K562 (cell line): ENCODE data around the gene EPHA1. TPM values are rescaled to one million over a fixed set of nuclear protein-coding genes. Genes with fewer than 3 reads are reported as not detected.
A peak's percentile ranks its signal among the peaks of the same experiment; 100 is the strongest.

Experiments
- ADNP ChIP-seq: fragments of 200-800 bp; sonication (Bioruptor generic); IDR thresholded peaks from 2 replicates; pipeline ENCODE4 v1.6.1; 2016; ENCODE audit warnings: missing genetic modification characterization, missing compliant biosample characterization
- BACH1 ChIP-seq: fragments of 200-800 bp; sonication (Bioruptor generic); IDR thresholded peaks from 2 replicates; pipeline ENCODE4 v1.6.1; 2016; ENCODE audit warnings: missing genetic modification characterization, missing compliant biosample characterization
- BMI1 ChIP-seq: fragments of 150-350 bp; IDR thresholded peaks from 2 replicates; pipeline ENCODE4 v1.6.1; 2014; ENCODE audit warnings: low read length
- CHD1 ChIP-seq: fragments of 200-600 bp; sonication (generic); IDR thresholded peaks from one replicate; pipeline ENCODE4 v1.6.1; 2012; ENCODE audit warnings: mild to moderate bottlenecking, moderate library complexity, low read length, inconsistent platforms
- CXXC5 ChIP-seq: fragments of 250-450 bp; sonication (Bioruptor Pico); IDR thresholded peaks from 2 replicates; pipeline ENCODE4 v1.8.0; 2022; ENCODE audit warnings: inconsistent platforms, mild to moderate bottlenecking, moderate library complexity
- DNMT1 ChIP-seq: fragments of 450-650 bp; IDR thresholded peaks from 2 replicates; pipeline ENCODE4 v1.6.1; 2016; ENCODE audit warnings: antibody characterized with exemption, mild to moderate bottlenecking
- ETV5 ChIP-seq: sonication (generic); formaldehyde crosslinking; IDR thresholded peaks from 2 replicates; pipeline ENCODE4 v1.4.0; 2020; ENCODE audit warnings: low read depth, mild to moderate bottlenecking, missing genetic modification reagents
- ILK ChIP-seq: fragments of 450-650 bp; IDR thresholded peaks from 2 replicates; pipeline ENCODE4 v1.6.1; 2016; ENCODE audit warnings: missing genetic modification characterization, low read depth, mild to moderate bottlenecking, missing compliant biosample characterization, moderate library complexity, borderline replicate concordance
- KAT7 ChIP-seq: sonication (generic); formaldehyde crosslinking; IDR thresholded peaks from 2 replicates; pipeline ENCODE4 v1.8.0; 2022; ENCODE audit warnings: missing genetic modification reagents, mild to moderate bottlenecking, borderline replicate concordance
- KDM4B ChIP-seq, 2 experiments: fragments of 450-650 bp in 1 of 2; sonication (generic) in 1 of 2; IDR thresholded peaks; 2 replicates each; pipeline ENCODE4 v1.6.1; 2016 to 2017; ENCODE audit warnings: borderline replicate concordance in 2 of 2, antibody characterized with exemption in 1 of 2, low read depth in 1 of 2, mild to moderate bottlenecking in 1 of 2
- RBM39 ChIP-seq: fragments of 200-400 bp; formaldehyde crosslinking; optimal IDR thresholded peaks from 2 replicates; pipeline ENCODE3; 2018; ENCODE audit warnings: low read depth, low read length
- SRSF3 ChIP-seq: fragments of 200-400 bp; formaldehyde crosslinking; IDR thresholded peaks from 2 replicates; pipeline ENCODE4 v1.6.1; 2016; ENCODE audit warnings: mild to moderate bottlenecking, low read length, moderate library complexity; ENCODE audit not compliant: insufficient read depth
- STAT5B ChIP-seq: fragments of 250-450 bp; sonication (Bioruptor Pico); IDR thresholded peaks from 2 replicates; pipeline ENCODE4 v1.8.0; 2021; ENCODE audit warnings: mild to moderate bottlenecking, inconsistent platforms
- TCF7 ChIP-seq: sonication (generic); IDR thresholded peaks from 2 replicates; pipeline ENCODE4 v1.6.1; 2016; ENCODE audit warnings: antibody characterized with exemption, borderline replicate concordance
- U2AF2 ChIP-seq: fragments of 200-400 bp; formaldehyde crosslinking; optimal IDR thresholded peaks from 2 replicates; pipeline ENCODE3; 2017; ENCODE audit warnings: low read depth, mild to moderate bottlenecking, low read length
- ZFX ChIP-seq: sonication (generic); formaldehyde crosslinking; IDR thresholded peaks from 2 replicates; pipeline ENCODE4 v1.8.0; 2022; ENCODE audit warnings: mild to moderate bottlenecking, missing genetic modification reagents, moderate library complexity
- ZNF644 ChIP-seq: fragments of 200-800 bp; sonication (Bioruptor generic); IDR thresholded peaks from 2 replicates; pipeline ENCODE4 v1.6.1; 2016; ENCODE audit warnings: low read depth, missing genetic modification characterization, missing compliant biosample characterization
- ZNF785 ChIP-seq: fragments of 250-450 bp; sonication (Bioruptor Pico); IDR thresholded peaks from 2 replicates; pipeline ENCODE4 v1.4.0; 2020; ENCODE audit warnings: mild to moderate bottlenecking
- ZNF830 ChIP-seq: fragments of 250-450 bp; sonication (Bioruptor Pico); IDR thresholded peaks from 2 replicates; pipeline ENCODE4 v1.5.0; 2021; ENCODE audit warnings: mild to moderate bottlenecking
- polyA plus RNA-seq, 8 experiments: library from polyadenylated mRNA; depleted of rRNA in 4 of 8; stranded (reverse) in 5 of 8; unstranded in 3 of 8; fragments of >200 nt; fragmentation: Nextera tagmentation in 2 of 8; fragmentation: Illumina TruSeq in 1 of 8; extraction: Ambion mirVana in 2 of 8; extraction: Trizol in 1 of 8; gene quantifications; 2 replicates each; pipeline versions ENCODE4 v1.2.1 to v1.2.3, GENCODE V29; 2011 to 2014; ENCODE audit warnings: inconsistent platforms in 1 of 8, missing spikeins in 1 of 8
- total RNA-seq, 7 experiments: library from RNA; depleted of rRNA in 6 of 7; stranded (reverse); fragments of >200 nt in 6 of 7; fragmentation: Illumina TruSeq in 2 of 7; extraction: Trizol in 2 of 7; gene quantifications; 2 replicates each; pipeline versions ENCODE4 v1.2.1 to v1.2.3, GENCODE V29; 2011 to 2021; ENCODE audit warnings: low replicate concordance in 1 of 7
- TF ChIP-seq, protein P1 (sequence below): fragments of 250-450 bp; sonication (Bioruptor Pico); IDR thresholded peaks from 2 replicates; pipeline ENCODE4 v1.5.0; 2021
- TF ChIP-seq, protein P2 (sequence below): sonication (generic); formaldehyde crosslinking; IDR thresholded peaks from 2 replicates; pipeline ENCODE4 v1.4.0; 2020; ENCODE audit warnings: mild to moderate bottlenecking, missing genetic modification reagents
- TF ChIP-seq, protein P3 (sequence below): fragments of 250-450 bp; sonication (Bioruptor Pico); IDR thresholded peaks from 2 replicates; pipeline ENCODE4 v1.4.0; 2020; ENCODE audit warnings: mild to moderate bottlenecking, moderate library complexity

Gene EPHA1
- total and polyA plus RNA-seq, 9 of the 15 experiments (the other 6 are each of a cell fraction or from before 2014, with no cell fraction given): 0.22 to 0.57 (median 0.32) TPM; not detected in 6

DNA sequence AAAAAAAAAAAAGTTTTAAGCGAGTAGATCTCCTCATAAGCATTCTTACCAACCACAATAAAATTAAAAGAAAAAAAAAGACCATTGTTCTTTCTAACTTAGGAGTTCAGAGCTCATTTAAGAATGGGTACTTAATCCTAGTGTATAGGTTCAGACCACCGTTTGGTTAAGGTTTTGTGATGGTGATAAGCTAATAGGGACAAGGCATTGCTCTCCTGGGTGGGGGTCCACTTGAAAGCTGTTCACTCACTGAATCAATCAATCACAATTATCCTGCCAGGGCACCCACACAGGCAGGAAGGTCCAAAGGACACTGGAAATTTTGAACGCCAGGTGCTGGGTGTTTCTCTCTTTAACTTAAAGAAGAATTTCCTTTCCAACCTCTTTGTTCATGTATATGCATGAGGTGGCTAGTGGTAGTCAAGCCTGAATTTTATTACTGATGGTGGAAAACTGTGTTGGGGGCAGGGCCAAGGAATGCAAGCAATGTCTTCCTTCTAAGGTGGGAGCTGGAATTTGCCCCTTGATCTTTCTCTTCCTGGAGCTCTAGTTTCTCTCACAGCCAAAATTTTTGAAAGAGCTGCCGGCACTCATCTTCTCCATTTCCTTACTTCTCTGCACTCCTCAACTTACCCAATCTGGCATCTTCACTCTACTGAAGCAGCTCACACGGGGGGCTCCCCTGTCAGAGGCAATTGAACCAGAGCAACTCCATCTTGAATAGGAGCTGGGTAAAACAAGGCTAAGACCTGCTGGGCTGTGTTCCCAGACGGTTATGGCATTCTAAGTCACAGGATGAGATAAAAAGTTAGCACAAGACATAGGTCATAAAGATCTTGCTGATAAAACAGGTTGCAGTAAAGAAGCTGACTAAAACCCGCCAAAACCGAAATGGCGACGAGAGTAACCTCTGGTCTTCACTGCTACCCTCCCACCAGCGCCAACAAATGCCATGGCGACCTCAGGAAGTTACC is 38.7 kb downstream of the EPHA1 start (continued):
- TF ChIP-seq RBM39 (no peak), ETV5 (CRISPR knock-in tag) (no peak), ADNP (peak; percentile 72), ZNF644 (tag) (peak; percentile 99), CXXC5 (peak; percentile 90), U2AF2 (no peak), CHD1 (no peak), DNMT1 (no peak), KAT7 (no peak), ILK (peak; percentile 73), SRSF3 (no peak), STAT5B (0 out of 2 replicates have a peak, but pooled peaks have one; percentile 54), TCF7 (no peak), KDM4B (IDR thresholded peaks at IDR 0.05; ENCODE audit: borderline replicate concordance in 2 of 2, low read depth in 1 of 2) (no peak), ZFX (CRISPR knock-in tag) (no peak), BACH1 (peak; percentile 97), BMI1 (no peak), ZNF830 (CRISPR knock-in tag) (peak; percentile 99), ZNF785 (CRISPR knock-in tag) (peak; percentile 77)
- TF ChIP-seq, protein P1, sequence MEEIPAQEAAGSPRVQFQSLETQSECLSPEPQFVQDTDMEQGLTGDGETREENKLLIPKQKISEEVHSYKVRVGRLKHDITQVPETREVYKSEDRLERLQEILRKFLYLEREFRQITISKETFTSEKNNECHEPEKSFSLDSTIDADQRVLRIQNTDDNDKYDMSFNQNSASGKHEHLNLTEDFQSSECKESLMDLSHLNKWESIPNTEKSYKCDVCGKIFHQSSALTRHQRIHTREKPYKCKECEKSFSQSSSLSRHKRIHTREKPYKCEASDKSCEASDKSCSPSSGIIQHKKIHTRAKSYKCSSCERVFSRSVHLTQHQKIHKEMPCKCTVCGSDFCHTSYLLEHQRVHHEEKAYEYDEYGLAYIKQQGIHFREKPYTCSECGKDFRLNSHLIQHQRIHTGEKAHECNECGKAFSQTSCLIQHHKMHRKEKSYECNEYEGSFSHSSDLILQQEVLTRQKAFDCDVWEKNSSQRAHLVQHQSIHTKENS (CRISPR knock-in tag): peak; percentile 89
- TF ChIP-seq, protein P2, sequence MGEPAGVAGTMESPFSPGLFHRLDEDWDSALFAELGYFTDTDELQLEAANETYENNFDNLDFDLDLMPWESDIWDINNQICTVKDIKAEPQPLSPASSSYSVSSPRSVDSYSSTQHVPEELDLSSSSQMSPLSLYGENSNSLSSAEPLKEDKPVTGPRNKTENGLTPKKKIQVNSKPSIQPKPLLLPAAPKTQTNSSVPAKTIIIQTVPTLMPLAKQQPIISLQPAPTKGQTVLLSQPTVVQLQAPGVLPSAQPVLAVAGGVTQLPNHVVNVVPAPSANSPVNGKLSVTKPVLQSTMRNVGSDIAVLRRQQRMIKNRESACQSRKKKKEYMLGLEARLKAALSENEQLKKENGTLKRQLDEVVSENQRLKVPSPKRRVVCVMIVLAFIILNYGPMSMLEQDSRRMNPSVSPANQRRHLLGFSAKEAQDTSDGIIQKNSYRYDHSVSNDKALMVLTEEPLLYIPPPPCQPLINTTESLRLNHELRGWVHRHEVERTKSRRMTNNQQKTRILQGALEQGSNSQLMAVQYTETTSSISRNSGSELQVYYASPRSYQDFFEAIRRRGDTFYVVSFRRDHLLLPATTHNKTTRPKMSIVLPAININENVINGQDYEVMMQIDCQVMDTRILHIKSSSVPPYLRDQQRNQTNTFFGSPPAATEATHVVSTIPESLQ (CRISPR knock-in tag): no peak
- TF ChIP-seq, protein P3, sequence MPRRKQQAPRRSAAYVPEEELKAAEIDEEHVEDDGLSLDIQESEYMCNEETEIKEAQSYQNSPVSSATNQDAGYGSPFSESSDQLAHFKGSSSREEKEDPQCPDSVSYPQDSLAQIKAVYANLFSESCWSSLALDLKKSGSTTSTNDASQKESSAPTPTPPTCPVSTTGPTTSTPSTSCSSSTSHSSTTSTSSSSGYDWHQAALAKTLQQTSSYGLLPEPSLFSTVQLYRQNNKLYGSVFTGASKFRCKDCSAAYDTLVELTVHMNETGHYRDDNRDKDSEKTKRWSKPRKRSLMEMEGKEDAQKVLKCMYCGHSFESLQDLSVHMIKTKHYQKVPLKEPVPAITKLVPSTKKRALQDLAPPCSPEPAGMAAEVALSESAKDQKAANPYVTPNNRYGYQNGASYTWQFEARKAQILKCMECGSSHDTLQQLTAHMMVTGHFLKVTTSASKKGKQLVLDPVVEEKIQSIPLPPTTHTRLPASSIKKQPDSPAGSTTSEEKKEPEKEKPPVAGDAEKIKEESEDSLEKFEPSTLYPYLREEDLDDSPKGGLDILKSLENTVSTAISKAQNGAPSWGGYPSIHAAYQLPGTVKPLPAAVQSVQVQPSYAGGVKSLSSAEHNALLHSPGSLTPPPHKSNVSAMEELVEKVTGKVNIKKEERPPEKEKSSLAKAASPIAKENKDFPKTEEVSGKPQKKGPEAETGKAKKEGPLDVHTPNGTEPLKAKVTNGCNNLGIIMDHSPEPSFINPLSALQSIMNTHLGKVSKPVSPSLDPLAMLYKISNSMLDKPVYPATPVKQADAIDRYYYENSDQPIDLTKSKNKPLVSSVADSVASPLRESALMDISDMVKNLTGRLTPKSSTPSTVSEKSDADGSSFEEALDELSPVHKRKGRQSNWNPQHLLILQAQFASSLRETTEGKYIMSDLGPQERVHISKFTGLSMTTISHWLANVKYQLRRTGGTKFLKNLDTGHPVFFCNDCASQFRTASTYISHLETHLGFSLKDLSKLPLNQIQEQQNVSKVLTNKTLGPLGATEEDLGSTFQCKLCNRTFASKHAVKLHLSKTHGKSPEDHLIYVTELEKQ: peak; percentile 99
